HuH-7 (cell line): Measurements from ENCODE around the gene ZBTB16.

ENCODE experiments used
- DNase-seq: peaks from one replicate; pipeline ENCODE4 v3.0.0; 2011; ENCODE audit warnings: low spot score

ZBTB16 gene

GRCh38 chr11:114243461-114244372, 184.2 kb downstream of the ZBTB16 start:
- DNase-seq = no peak

GRCh38 chr11:114244726-114245394, 185.3 kb downstream of the ZBTB16 start:
- no peak for DNase-seq

GRCh38 chr11:114246321-114247069, 187.0 kb downstream of the ZBTB16 start:
- DNase-seq = no peak

GRCh38 chr11:114247070-114247789, 187.7 kb downstream of the ZBTB16 start:
- no peak for DNase-seq

GRCh38 chr11:114250180-114250579, 190.7 kb downstream of the ZBTB16 start:
- DNase-seq = no peak

- no peak for DNase-seq
Observed at GRCh38 chr11:114250993-114251814, 191.7 kb downstream of the ZBTB16 start.

- DNase-seq = no peak
Observed at GRCh38 chr11:114251815-114252337, 192.4 kb downstream of the ZBTB16 start.

GRCh38 chr11:114252767-114253166, 193.3 kb downstream of the ZBTB16 start:
- no peak for DNase-seq

- no peak for DNase-seq
Observed at GRCh38 chr11:114253771-114254170, 194.3 kb downstream of the ZBTB16 start.

- DNase-seq = no peak
Observed at GRCh38 chr11:114254571-114255146, 195.1 kb downstream of the ZBTB16 start.

GRCh38 chr11:114255289-114255688, 195.8 kb downstream of the ZBTB16 start:
- no peak for DNase-seq

GRCh38 chr11:114256176-114256966, 196.9 kb downstream of the ZBTB16 start:
- no peak for DNase-seq

- DNase-seq = no peak
Observed at GRCh38 chr11:114256967-114257286, 197.4 kb downstream of the ZBTB16 start.

- peak; percentile 83 for DNase-seq
Observed at GRCh38 chr11:114257621-114258558, 198.4 kb downstream of the ZBTB16 start.

- no peak for DNase-seq
Observed at GRCh38 chr11:114258696-114259095, 199.2 kb downstream of the ZBTB16 start.

GRCh38 chr11:114259124-114259526, 199.6 kb downstream of the ZBTB16 start:
- DNase-seq = no peak

GRCh38 chr11:114259551-114259983, 200.1 kb downstream of the ZBTB16 start:
- no peak for DNase-seq

GRCh38 chr11:114260077-114260476, 200.6 kb downstream of the ZBTB16 start:
- DNase-seq = no peak
